H1 (cell line): ENCODE results near the gene MTTP.

Experiments used
- CTCF ChIP-seq, 3 experiments: IDR thresholded peaks; 1 replicate in 2 of 3; 2 replicates in 1 of 3; pipeline versions ENCODE4 v1.5.1 to v1.6.1; 2011; ENCODE audit warnings: low read length in 3 of 3, mild to moderate bottlenecking in 3 of 3, inconsistent platforms in 2 of 3, low read depth in 1 of 3, moderate library complexity in 1 of 3; ENCODE audit not compliant: insufficient read depth in 1 of 3; ENCODE audit errors: control extremely low read depth in 1 of 3
- E2F6 ChIP-seq: IDR thresholded peaks from 2 replicates; pipeline ENCODE4 v1.6.1; 2012; ENCODE audit warnings: inconsistent platforms
- JUN ChIP-seq: IDR thresholded peaks from 2 replicates; pipeline ENCODE4 v1.6.1; 2011; ENCODE audit warnings: low read depth, mild to moderate bottlenecking, improper control_type of control experiment, low read length
- POLR2A ChIP-seq, 2 experiments: IDR thresholded peaks; 1 replicate in 1 of 2; 2 replicates in 1 of 2; pipeline ENCODE4 v1.6.1; 2011; ENCODE audit warnings: low read depth in 2 of 2, low read length in 2 of 2, mild to moderate bottlenecking in 2 of 2; ENCODE audit errors: control extremely low read depth in 1 of 2

GRCh38 chr4:99669084-99669483 is 94.5 kb downstream of the MTTP start:
- TF ChIP-seq CTCF (IDR thresholded peaks at IDR 0.05; ENCODE audit: control extremely low read depth in 1 of 3, insufficient read depth in 1 of 3, low read depth in 1 of 3, low read length in 3 of 3) = no peak
- no peak for TF ChIP-seq POLR2A (IDR thresholded peaks at IDR 0.05; ENCODE audit: control extremely low read depth in 1 of 2, low read depth in 2 of 2, low read length in 2 of 2)
- no peak for TF ChIP-seq JUN
- no peak for TF ChIP-seq E2F6
